ENCODE measurements around the gene FAM229A.
"Not testable (repeated sequence)": the region's sequence is repeated elsewhere in the genome, so short reads cannot be mapped to it uniquely, and the experiment has no call there.

FAM229A gene

GRCh38 chr1:32376199-32376598 is 13.9 kb upstream of the FAM229A start:
- no peak for DNase-seq (ENCODE audit: low spot score)

- DNase-seq (ENCODE audit: low spot score), result no peak
These were observed 11.8 kb upstream of the FAM229A start for GRCh38 chr1:32373996-32374592.

- no peak for DNase-seq (ENCODE audit: low spot score)
These were observed 10.0 kb upstream of the FAM229A start for GRCh38 chr1:32372149-32372756.

- DNase-seq (ENCODE audit: low spot score), result no peak
These were observed 5.8 kb upstream of the FAM229A start for GRCh38 chr1:32367912-32368635.

GRCh38 chr1:32365445-32365844 is 3.2 kb upstream of the FAM229A start:
- DNase-seq (ENCODE audit: low spot score), result no peak

DNA sequence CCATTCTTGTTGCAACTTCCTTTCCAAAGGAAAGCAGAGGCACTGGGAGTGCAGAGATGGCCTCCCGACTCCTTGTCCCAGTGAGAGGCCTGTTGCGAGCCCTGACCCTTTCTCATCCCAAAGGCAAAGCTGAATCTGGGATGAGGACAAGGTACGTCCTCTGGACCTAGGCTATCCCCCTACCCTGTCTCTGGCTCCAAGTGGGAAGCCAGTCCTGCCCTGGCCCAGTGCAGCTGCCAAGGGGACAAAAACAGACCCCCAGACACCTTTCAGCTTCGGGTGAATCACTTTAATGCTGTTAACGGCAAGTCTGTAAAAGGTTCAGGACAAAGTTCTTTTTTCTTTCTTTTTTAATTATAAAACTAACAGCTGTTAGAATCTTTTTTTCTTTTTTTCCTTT is 2.6 kb upstream of the FAM229A start:
- DNase-seq (ENCODE audit: low spot score), result no peak

- no peak for DNase-seq (ENCODE audit: low spot score)
These were observed 1.4 kb upstream of the FAM229A start for GRCh38 chr1:32363713-32364112.

GRCh38 chr1:32361674-32362473 is 411 bp downstream of the FAM229A start:
- peak; percentile 61 for DNase-seq (ENCODE audit: low spot score)

GRCh38 chr1:32361308-32361673 is 994 bp downstream of the FAM229A start:
- DNase-seq (ENCODE audit: low spot score), result no peak

DNA sequence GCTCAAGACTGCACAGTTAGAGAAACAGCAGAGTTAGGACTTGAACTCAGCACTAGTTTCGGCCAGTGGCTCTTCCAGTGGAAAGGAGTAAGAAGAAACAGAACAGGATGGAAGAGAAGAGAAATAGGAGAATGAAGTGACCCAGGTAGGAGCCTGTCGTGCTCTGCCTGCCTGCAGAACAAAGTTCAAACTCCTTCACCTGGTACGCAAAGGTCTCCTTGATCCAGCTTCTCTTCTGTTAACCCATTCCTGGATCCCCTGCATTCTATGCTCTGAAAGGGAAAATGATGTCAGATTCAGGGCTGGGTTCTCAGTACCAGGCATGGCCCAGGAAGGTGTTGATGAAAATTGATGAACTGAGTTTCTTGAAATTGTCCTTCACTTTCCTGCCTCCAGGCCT is 3.9 kb downstream of the FAM229A start:
- no peak for DNase-seq (ENCODE audit: low spot score)

GRCh38 chr1:32357614-32358013 is 4.7 kb downstream of the FAM229A start:
- no peak for DNase-seq (ENCODE audit: low spot score)

DNA sequence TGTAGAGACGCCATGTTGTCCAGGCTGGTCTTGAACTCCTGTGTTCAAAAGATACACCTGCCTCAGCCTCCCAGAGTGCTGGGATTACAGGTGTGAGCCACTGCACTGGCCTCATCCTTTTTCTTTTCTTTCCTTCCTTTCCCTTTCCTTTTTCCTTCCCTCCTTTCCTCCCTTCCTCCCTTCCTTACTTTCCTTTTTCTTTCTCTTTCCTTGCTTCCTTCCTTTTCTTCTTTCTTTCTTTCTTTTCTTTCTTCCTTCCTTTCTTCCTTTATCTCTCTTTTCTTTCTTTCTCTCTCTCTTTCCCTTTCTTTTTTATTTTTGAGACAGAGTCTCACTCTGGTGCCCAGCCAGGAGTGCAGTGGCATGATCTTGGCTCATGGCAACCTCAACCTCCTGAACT is 5.8 kb downstream of the FAM229A start:
- no peak for DNase-seq (ENCODE audit: low spot score)

GRCh38 chr1:32355778-32356177 is 6.5 kb downstream of the FAM229A start:
- DNase-seq (ENCODE audit: low spot score), result not testable (repeated sequence)

GRCh38 chr1:32353886-32354570 is 8.3 kb downstream of the FAM229A start:
- no peak for DNase-seq (ENCODE audit: low spot score)

DNA sequence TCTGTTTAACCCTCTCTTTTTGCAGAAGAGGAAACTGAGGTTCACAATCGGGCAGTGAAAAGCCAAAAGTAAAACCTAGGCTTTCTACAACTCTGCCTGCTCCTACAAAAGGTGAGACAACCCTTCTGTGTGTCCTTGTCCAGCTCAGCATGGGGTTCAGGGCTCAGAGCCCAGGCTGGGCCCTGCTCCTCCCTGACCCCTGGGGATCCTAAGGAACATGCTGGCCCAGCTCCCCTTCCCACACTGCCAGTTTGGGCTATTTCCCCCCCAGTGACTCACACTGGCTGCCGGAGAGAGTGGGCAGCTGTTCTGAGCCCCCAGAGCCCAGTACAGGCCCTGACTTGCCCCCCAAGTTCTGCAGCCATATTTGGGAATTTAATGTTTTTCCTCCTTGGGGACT is 8.9 kb downstream of the FAM229A start:
- no peak for DNase-seq (ENCODE audit: low spot score)

- no peak for DNase-seq (ENCODE audit: low spot score)
These were observed 9.4 kb downstream of the FAM229A start for GRCh38 chr1:32352831-32353383.

DNA sequence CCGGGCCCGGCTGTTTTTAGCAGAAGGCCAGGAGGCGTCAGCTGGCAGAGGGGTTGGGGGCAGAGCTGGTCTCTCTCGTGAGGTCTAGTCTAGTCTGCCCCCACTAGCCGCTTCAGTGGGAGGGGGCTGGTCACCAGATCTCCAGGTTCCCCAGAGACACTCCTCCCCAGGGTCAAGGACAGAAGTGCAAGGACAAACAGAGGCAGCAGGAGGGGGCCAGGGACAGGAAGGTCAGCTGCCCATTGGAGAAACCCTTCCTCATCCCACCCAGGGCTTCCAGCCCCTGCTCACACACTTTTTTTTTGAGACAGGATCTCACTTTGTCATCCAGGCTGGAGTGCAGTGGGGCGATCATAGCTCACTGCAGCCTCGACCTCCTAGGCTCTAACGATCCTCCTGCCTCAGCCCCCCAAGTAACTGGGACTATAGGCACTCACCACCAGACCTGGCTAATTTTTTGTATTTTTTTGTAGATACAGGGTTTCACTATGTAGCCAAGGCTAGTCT is 10.0 kb downstream of the FAM229A start:
- no peak for DNase-seq (ENCODE audit: low spot score)

GRCh38 chr1:32351399-32352238 is 10.7 kb downstream of the FAM229A start:
- peak; percentile 93 for DNase-seq (ENCODE audit: low spot score)

DNA sequence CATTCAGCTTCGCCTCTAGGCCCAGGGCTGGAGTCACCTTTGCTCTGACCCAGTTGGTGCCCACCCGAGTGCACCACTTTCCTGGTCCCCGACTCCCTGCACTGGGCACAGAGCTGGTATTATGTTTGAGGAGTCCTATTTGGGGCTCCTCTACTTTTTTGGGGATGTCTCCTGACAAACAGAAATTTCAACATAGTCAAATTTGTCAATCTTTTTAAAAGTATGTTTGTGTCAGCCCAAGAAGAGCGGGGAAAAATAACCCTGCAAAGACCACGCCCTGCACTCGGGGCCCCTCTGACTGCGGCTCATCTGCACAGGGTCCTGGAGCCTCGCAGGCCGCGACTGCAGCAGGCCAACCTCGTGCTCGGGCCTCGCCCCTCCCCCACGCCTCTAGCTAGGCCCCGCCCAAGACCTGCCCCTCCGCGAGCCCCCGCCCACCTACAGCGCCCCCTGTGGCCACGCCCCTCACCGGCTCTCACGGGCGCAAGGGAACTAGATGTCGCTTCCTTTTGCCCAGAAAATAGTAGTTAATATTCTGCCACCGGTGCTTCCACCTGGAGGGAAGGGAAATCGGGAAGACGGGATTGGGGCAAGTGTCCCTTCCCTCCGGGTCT is 11.4 kb downstream of the FAM229A start:
- no peak for DNase-seq (ENCODE audit: low spot score)

DNA sequence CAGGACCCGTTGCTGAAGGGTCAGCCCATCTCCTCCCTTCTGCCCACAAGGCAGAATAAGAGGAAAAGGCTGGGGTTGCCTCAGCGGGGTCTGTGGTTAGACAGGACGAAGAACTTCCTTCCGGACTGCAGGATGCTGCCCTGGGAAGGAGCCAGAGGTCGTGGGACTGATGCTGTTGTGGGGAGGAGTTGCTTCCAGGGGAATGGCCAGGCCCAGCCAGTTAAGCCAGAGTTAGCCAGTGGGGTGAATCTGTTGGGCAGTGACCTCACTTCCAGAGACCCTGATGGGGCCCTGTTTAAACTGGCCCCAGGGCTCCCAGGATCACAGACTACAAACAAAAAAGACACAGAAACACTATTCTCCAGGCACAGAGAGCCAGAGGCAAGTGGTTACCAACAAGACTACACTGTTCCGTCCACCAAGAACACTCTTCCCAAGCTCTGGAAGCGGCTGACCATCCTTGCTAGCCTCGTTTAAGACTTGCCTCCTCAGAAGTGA is 13.0 kb downstream of the FAM229A start:
- no peak for DNase-seq (ENCODE audit: low spot score)
